Measurements from ENCODE around the gene PPME1. TPM values are rescaled to one million over a fixed set of nuclear protein-coding genes. Genes with fewer than 3 reads are reported as not detected.

The PPME1 gene
- total RNA-seq, 2 donors from 2014 or later: 15.3 to 17.8 TPM

DNA sequence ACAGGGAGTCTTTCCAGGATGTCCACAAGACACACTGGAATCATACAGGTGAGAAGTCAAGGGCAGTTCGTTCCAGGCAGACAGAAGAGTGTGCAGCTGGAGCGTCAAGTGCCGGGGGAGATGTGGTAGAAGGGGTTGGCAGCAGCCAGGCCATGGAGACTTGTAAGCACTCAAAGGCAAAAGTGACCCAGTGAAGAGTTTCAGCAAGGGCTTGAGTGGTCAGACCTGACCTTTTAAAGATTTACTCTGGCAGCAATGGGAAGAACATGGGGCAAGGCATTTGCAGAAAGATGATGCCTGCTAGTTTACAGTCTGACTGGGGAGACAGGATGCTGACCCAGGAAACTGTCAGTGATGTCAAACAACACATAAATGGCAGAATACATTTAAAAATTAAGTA is 111.3 kb downstream of the PPME1 start:
- ATAC-seq (no peak), DNase-seq (no peak)
- no peak overlapping the region for H3K4me3 Mint-ChIP-seq
- H3K27ac Mint-ChIP-seq: no peak overlapping the region
- no peaks in the 10 kb centered on the region for H3K9me3 ChIP-seq (ENCODE audit: control insufficient read depth, low read length, poor library complexity, severe bottlenecking)
- H3K4me1 Mint-ChIP-seq: no peaks in the 10 kb centered on the region
- H3K27me3 Mint-ChIP-seq: peaks cover 14% of the 10 kb centered on the region
- peaks cover 5% of the 10 kb centered on the region for H3K36me3 Mint-ChIP-seq (ENCODE audit: low read depth)

GRCh38 chr11:74282914-74283371 is 111.9 kb downstream of the PPME1 start:
- DNase-seq (no peak), ATAC-seq (no peak)
- no peak overlapping the region for H3K27ac Mint-ChIP-seq
- peaks cover 5% of the 10 kb centered on the region for H3K36me3 Mint-ChIP-seq (ENCODE audit: low read depth)
- H3K9me3 ChIP-seq (ENCODE audit: control insufficient read depth, low read length, poor library complexity, severe bottlenecking): no peaks in the 10 kb centered on the region
- H3K4me3 Mint-ChIP-seq: no peak overlapping the region
- H3K4me1 Mint-ChIP-seq: no peaks in the 10 kb centered on the region
- peaks cover 8% of the 10 kb centered on the region for H3K27me3 Mint-ChIP-seq

DNA sequence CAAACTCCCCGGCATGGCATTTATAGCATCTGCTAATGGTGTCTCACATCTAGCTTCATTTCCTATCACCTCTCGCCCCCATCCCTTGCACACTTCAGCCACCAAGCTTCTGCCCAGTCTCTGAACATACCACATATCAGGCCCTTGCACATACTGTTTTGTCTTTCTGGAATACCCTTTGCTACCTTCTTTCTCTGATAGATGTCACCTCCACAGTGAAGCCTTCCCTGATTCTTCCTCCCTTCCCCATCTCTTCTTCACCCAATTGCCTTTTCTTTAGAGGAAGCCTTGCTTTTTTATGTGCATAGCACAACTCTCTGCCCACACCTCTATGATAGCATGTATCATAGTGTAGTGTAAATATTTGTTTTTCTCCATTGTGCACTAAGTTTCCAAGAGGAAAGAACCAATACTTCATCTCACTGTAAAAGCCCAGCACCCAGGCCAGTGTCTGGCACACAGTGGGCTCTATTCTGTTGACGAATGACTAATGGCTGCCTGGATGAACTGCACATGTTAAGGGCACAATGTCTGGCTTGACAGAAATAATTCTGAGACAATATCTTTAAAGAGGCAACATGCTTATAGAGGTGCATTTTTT is 112.6 kb downstream of the PPME1 start:
- no peaks in the 10 kb centered on the region for H3K4me1 Mint-ChIP-seq
- no peak for ATAC-seq

DNA sequence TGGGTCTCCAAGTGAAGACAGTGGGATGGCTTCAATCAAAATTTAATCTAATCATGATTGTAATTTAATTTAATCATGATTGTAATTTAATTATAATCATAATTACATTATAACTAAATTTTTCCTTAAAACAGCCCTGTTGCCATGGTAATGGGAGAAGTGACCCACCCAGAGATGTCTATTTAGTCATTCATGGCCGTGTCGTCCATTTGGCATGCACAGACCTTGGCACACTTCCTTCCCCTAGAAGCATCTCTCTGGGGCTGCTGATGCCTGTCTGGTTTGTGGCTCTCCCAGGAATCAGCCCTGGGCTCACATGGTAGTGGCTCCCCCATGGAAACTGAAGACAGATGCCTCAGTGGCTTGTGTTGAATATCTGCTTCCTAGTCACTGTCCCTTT is 113.4 kb downstream of the PPME1 start:
- no peak for ATAC-seq
- no peaks in the 10 kb centered on the region for H3K27me3 Mint-ChIP-seq
- H3K36me3 Mint-ChIP-seq (ENCODE audit: low read depth): peaks cover 5% of the 10 kb centered on the region
- no peak overlapping the region for H3K27ac Mint-ChIP-seq
- no peak for DNase-seq
- no peak overlapping the region for H3K4me3 Mint-ChIP-seq
- H3K4me1 Mint-ChIP-seq: no peaks in the 10 kb centered on the region
- no peaks in the 10 kb centered on the region for H3K9me3 ChIP-seq (ENCODE audit: control insufficient read depth, low read length, poor library complexity, severe bottlenecking)

More for the DNA sequence above, 112.6 kb downstream of the PPME1 start:
- DNase-seq: no peak
- Mint-ChIP-seq H3K4me3 (no peak overlapping the region), H3K27me3 (peaks cover 5% of the 10 kb centered on the region), H3K27ac (no peak overlapping the region), H3K36me3 (ENCODE audit: low read depth) (peaks cover 5% of the 10 kb centered on the region)
- no peaks in the 10 kb centered on the region for H3K9me3 ChIP-seq (ENCODE audit: control insufficient read depth, low read length, poor library complexity, severe bottlenecking)

DNA sequence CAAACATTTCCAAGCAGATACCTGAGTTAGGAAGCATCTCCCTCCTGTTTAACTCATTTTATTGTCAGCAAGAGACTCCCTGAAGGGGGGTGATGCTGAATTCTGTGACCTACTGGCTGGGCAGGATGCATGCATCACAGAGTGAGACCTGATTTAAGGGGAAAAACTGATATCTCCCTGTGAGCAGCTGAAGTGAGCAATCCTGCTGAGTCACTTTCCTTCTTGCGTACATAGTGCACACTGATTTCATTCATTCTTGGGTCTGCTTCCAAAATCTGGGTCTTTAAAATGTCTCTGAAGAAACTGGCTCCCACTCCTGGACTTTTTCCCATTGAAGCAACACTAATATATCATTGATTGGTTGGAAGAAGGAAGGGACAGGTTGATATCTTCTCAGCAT is 117.1 kb downstream of the PPME1 start:
- Mint-ChIP-seq H3K27me3 (peaks cover 11% of the 10 kb centered on the region), H3K4me1 (no peaks in the 10 kb centered on the region), H3K4me3 (no peak overlapping the region), H3K27ac (no peak overlapping the region), H3K36me3 (ENCODE audit: low read depth) (peaks cover 5% of the 10 kb centered on the region)
- no peaks in the 10 kb centered on the region for H3K9me3 ChIP-seq (ENCODE audit: control insufficient read depth, low read length, poor library complexity, severe bottlenecking)
- ATAC-seq: no peak
- DNase-seq: no peak

DNA sequence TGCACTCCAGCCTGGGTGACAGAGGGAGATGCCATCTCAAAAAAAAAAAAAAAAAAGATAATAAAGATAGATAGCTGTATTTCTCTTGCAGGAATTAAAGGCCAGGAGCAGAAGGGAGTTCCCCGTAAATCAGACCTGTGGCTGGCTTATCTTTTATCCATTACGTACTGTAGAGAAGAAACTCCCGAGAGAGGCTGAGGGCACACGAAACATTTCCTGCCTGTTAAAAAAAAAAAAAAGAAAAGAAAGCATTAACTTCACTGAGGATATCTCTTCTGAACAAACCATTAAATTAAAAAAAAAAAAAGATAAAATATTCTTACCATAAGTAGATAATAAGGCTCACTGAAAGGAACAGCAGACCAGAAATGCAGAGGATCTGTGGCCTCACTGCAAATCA is 117.8 kb downstream of the PPME1 start:
- H3K27me3 Mint-ChIP-seq: peaks cover 11% of the 10 kb centered on the region
- H3K9me3 ChIP-seq (ENCODE audit: control insufficient read depth, low read length, poor library complexity, severe bottlenecking): no peaks in the 10 kb centered on the region
- peak; percentile 66 for ATAC-seq
- no peaks in the 10 kb centered on the region for H3K4me1 Mint-ChIP-seq
- peaks cover 5% of the 10 kb centered on the region for H3K36me3 Mint-ChIP-seq (ENCODE audit: low read depth)
- no peak for DNase-seq
- no peak overlapping the region for H3K27ac Mint-ChIP-seq
- H3K4me3 Mint-ChIP-seq: no peak overlapping the region

DNA sequence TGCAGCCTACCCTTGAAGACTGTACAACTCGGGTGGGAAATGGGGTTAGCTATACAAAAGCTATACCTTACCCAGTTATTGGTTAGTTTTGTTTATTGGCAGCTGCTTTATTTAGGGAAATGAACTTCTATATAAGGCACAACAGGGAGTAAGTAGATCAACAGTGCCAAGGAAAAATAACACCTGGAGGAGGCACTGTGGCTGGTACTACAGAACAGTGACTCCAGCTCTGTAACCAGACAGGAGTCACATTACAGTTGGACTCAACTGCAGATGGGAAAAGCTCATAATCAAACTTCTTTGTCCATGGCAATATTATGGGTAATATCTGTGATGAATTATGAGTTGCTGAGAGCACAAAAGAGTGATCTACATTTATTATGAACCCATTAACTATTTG is 126.4 kb downstream of the PPME1 start:
- no peak for ATAC-seq
- no peak overlapping the region for H3K4me3 Mint-ChIP-seq

GRCh38 chr11:74299015-74299414 is 127.9 kb downstream of the PPME1 start:
- DNase-seq (no peak), ATAC-seq (no peak)
- no peak overlapping the region for H3K4me3 Mint-ChIP-seq
- no peaks in the 10 kb centered on the region for H3K9me3 ChIP-seq (ENCODE audit: control insufficient read depth, low read length, poor library complexity, severe bottlenecking)
- peaks cover 2% of the 10 kb centered on the region for H3K36me3 Mint-ChIP-seq (ENCODE audit: low read depth)
- peaks cover 36% of the 10 kb centered on the region for H3K27me3 Mint-ChIP-seq
- H3K27ac Mint-ChIP-seq: no peak overlapping the region
- H3K4me1 Mint-ChIP-seq: peaks cover 5% of the 10 kb centered on the region

More for the DNA sequence above, 126.4 kb downstream of the PPME1 start:
- Mint-ChIP-seq H3K27me3 (peaks cover 32% of the 10 kb centered on the region), H3K36me3 (ENCODE audit: low read depth) (peaks cover 2% of the 10 kb centered on the region), H3K4me1 (peaks cover 5% of the 10 kb centered on the region), H3K27ac (no peak overlapping the region)
- DNase-seq: no peak
- no peaks in the 10 kb centered on the region for H3K9me3 ChIP-seq (ENCODE audit: control insufficient read depth, low read length, poor library complexity, severe bottlenecking)

Other genes starting within 250 kb of the PPME1 start
- gene DNAJB13, start 220.3 kb upstream of the PPME1 start, total RNA-seq: under 1 TPM in 1 of 2 donors, not detected in 1; 0.40 TPM
- 100 to 1,000 TPM; 701 to 919 TPM for gene UCP2, start 188.4 kb upstream of the PPME1 start, total RNA-seq
- gene UCP3, start 162.2 kb upstream of the PPME1 start, total RNA-seq: 1 to 10 TPM; 5.5 to 6.0 TPM
- 10 to 100 TPM; 35.5 to 37.1 TPM for gene C2CD3, start 287 bp upstream of the PPME1 start, total RNA-seq
- not detected for gene P4HA3, start 140.4 kb downstream of the PPME1 start, total RNA-seq
- gene PGM2L1, start 227.1 kb downstream of the PPME1 start, total RNA-seq: 10 to 100 TPM; 10.2 to 10.8 TPM